PC-3 (cell line): ENCODE data around the gene XIRP1.

Experiments used
- CTCF ChIP-seq: fragments of 300-600 bp; sonication (generic); conservative IDR thresholded peaks from 2 replicates; pipeline ENCODE4 v1.5.1; 2017; ENCODE audit warnings: antibody characterized with exemption, low read depth, mild to moderate bottlenecking, low read length
- EZH2 ChIP-seq: fragments of 300-600 bp; sonication (generic); IDR thresholded peaks from one replicate; pipeline ENCODE4 v1.6.1; 2017; ENCODE audit warnings: antibody characterized with exemption, mild to moderate bottlenecking, low read length; ENCODE audit not compliant: unreplicated experiment
- EZH2phosphoT487 ChIP-seq: fragments of 300-600 bp; sonication (generic); IDR thresholded peaks from 2 replicates; pipeline ENCODE4 v1.6.1; 2018; ENCODE audit warnings: mild to moderate bottlenecking, antibody characterized with exemption, low read length, borderline replicate concordance

- no peak for TF ChIP-seq CTCF
- no peak for TF ChIP-seq EZH2phosphoT487
- no peak for TF ChIP-seq EZH2
These were observed 36.1 kb upstream of the XIRP1 start for GRCh38 chr3:39228496-39228895.
